ENCODE data around the gene YEATS2. TPM values are rescaled to one million over a fixed set of nuclear protein-coding genes. Genes with fewer than 3 reads are reported as not detected.

The YEATS2 gene
- total RNA-seq, 6 experiments from 2014 or later: 3.8 to 12.1 (median 7.3) TPM

GRCh38 chr3:183728204-183728603, 30.6 kb downstream of the YEATS2 start:
- Histone ChIP-seq H3K36me3 (peaks cover 0 to 23% (median 0%) of the 10 kb centered on the region in 4 donors), H3K4me3 (no peak overlapping the region), H3K9me3 (no peaks in the 10 kb centered on the region), H3K4me1 (no peaks in the 10 kb centered on the region), H3K27me3 (no peaks in the 10 kb centered on the region), H3K27ac (no peak overlapping the region)
- no peak for TF ChIP-seq CTCF (IDR thresholded peaks at IDR 0.05)
- no peak for TF ChIP-seq POLR2A (IDR thresholded peaks at IDR 0.05)
- intact Hi-C loops (cut with DNase I): no loop called here
- no peak for DNase-seq
- no peak for ATAC-seq
- 89% methylated on average over 1 of the region's 1 CpG for WGBS (ENCODE audit: insufficient coverage, low coverage, low lambda C conversion rate, missing lambda C conversion rate)

- H3K27me3 ChIP-seq: no peaks in the 10 kb centered on the region
- ATAC-seq (no peak), DNase-seq (no peak)
- H3K4me1 ChIP-seq: no peaks in the 10 kb centered on the region
- intact Hi-C loops (cut with DNase I): no loop called here
- no peaks in the 10 kb centered on the region for H3K9me3 ChIP-seq
- H3K4me3 ChIP-seq: no peak overlapping the region
- TF ChIP-seq POLR2A (IDR thresholded peaks at IDR 0.05) (no peak), CTCF (IDR thresholded peaks at IDR 0.05) (no peak)
- H3K27ac ChIP-seq: no peak overlapping the region
- H3K36me3 ChIP-seq: peaks cover 0 to 24% (median 0%) of the 10 kb centered on the region in 4 donors
- WGBS (ENCODE audit: insufficient coverage, low coverage, low lambda C conversion rate, missing lambda C conversion rate): 100% methylated on average over 2 of the region's 2 CpGs
These were observed 32.8 kb downstream of the YEATS2 start for GRCh38 chr3:183730361-183730760.

- intact Hi-C loops (cut with DNase I): no loop called here
- H3K4me1 ChIP-seq: no peaks in the 10 kb centered on the region
- no peaks in the 10 kb centered on the region for H3K9me3 ChIP-seq
- peaks cover 0 to 20% (median under 1%) of the 10 kb centered on the region in 4 donors for H3K36me3 ChIP-seq
- 93% methylated on average over 5 of the region's 5 CpGs for WGBS (ENCODE audit: insufficient coverage, low coverage, low lambda C conversion rate, missing lambda C conversion rate)
- no peak overlapping the region for H3K4me3 ChIP-seq
- TF ChIP-seq CTCF (IDR thresholded peaks at IDR 0.05) (no peak), POLR2A (IDR thresholded peaks at IDR 0.05) (no peak)
- ATAC-seq: no peak
- H3K27ac ChIP-seq: no peak overlapping the region
- DNase-seq: no peak
- H3K27me3 ChIP-seq: no peaks in the 10 kb centered on the region
These were observed 34.0 kb downstream of the YEATS2 start for GRCh38 chr3:183731611-183732010.

GRCh38 chr3:183733553-183733952, 36.0 kb downstream of the YEATS2 start:
- DNase-seq: no peak
- Histone ChIP-seq H3K9me3 (no peaks in the 10 kb centered on the region), H3K4me1 (no peaks in the 10 kb centered on the region), H3K4me3 (no peak overlapping the region), H3K27ac (no peak overlapping the region), H3K27me3 (no peaks in the 10 kb centered on the region), H3K36me3 (peaks cover 0 to 23% (median 6%) of the 10 kb centered on the region in 4 donors)
- TF ChIP-seq CTCF (IDR thresholded peaks at IDR 0.05) (no peak), POLR2A (IDR thresholded peaks at IDR 0.05) (no peak)
- intact Hi-C loops (cut with DNase I): no loop called here
- ATAC-seq: no peak
- 82% methylated on average over 7 of the region's 7 CpGs for WGBS (ENCODE audit: insufficient coverage, low coverage, low lambda C conversion rate, missing lambda C conversion rate)

All from right lobe of liver (tissue), 6 donors.